SHP77 treated with DMSO at 0.1 percent for 48 hours (cell line): ENCODE data around the gene ZNF506.
"Not testable (repeated sequence)": the region's sequence is repeated elsewhere in the genome, so short reads cannot be mapped to it uniquely, and the experiment has no call there.

Experiments
- DNase-seq: peaks from one replicate; lab custom pipeline; 2025; lab: John Stamatoyannopoulos, UW

The ZNF506 gene

DNA sequence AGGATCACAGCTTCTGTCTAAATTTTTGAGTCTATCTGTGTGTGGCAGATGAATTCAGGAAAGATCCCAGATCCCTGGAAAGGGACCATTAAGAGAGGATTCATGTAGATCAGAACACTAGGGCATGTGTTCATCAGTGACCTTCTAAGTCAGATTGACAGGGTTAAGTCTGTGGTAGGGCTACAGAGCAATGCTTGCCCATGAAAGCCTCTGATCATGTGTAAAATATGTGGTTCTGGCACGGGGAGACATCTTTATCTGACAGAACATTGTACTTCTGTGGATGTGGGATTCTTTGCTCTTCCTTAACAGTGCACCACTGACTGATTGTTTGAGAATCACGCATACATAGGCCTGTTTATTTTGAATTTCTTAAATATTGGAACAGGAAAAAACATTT lies 42.9 kb downstream of the ZNF506 start:
- DNase-seq = no peak

DNA sequence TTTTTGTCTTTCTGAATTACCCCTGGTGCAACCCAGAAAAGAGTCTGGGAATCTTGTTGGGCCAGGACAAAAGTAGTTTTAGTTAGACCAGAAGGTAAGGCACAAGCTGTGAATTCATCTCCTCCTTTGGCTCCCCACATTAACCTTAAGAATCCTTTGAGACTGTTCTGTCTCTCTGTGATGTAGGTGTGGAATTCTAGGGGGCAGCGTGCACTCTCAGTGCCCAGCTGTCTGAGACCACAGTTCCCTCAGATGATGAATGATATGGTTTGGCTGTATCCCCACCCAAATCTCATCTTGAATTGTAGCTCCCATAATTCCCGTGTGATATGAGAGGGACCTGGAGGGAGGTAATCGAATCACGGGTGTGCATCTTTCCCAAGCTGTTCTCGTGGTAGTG lies 43.9 kb downstream of the ZNF506 start:
- DNase-seq = no peak

DNA sequence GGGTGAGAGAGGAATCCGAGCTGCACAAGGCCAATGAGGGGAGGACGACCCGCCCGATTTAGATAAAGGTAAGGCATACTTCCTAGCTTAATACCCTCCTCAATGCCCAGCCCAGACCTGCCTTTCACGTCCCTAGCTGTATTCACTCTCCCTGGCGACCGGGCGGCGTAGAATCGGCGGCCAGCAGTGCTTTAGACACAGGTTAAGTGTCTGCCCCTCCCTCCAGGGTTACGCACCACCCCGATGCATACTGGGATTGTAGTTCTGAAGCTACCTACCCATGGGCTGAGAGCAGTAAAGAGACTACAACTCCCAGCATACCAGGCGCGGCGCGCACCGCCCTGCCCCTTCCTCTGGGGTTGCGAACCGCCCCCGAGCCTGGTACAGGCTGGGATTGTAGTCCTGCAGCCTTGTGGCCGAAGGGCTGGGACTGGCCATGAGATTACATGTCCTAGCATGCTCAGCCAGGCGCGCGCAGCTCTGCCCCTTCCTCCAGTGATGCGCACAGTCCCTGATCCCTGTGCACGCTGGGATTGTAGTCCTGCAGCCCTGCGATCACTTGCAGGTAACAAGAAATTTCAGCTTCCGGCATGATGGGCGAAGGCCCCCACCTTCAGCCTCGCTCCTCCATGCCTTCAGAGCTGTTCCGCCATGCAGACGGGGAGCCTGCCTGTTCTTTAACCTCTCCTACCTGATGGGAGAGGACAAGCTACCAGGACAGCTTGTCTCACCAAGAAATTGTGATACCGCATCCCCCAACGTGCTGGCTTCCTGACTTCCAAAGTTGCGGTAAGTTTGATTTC lies 45.1 kb downstream of the ZNF506 start:
- DNase-seq = peak; percentile 97

DNA sequence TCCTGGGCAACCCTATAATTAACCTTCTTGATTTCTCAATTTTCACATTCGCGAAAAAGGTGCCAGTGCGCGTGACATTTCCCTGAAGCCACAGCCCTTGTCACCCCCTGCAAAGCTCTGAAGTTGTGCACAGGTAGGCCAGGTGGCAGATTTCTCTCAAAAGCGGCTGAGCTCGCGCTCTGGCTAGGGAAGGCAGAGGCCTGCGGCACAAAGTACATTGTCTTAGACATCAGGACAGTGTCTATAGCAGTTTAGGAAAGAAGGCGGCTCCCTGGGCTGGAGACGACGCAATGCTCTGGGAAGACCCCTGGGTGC lies 45.7 kb downstream of the ZNF506 start:
- no peak for DNase-seq

DNA sequence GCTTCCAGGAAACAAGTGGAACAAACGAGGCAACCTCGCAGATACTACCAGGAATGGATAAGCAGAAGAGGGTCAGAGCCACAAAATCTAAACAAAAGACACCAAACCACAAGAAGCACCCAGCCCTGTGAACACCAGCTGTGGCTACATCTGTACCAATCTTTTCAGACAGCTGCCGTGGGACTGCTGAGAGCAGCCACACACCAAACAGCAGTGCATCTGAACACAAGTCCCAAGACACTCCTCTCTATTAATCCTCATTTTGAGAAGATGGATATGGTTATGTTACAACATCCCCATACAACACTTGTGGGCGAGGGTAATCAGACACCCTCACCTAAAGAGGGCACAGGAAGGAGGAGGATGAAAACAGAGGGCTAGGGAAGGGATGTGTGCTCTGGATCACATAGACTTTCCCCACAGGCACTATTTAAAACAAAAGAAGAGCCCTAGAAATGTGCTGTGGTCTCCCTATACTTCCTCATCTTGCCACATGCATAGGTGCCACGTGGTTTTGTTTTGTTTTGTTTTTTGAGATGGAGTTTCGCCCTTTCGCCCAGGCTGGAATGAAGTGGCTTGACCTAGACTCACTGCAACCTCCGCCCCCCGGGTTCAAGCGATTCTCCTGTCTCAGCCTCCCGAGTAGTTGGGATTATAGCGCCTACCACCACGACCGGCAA lies 47.1 kb downstream of the ZNF506 start:
- DNase-seq = no peak

DNA sequence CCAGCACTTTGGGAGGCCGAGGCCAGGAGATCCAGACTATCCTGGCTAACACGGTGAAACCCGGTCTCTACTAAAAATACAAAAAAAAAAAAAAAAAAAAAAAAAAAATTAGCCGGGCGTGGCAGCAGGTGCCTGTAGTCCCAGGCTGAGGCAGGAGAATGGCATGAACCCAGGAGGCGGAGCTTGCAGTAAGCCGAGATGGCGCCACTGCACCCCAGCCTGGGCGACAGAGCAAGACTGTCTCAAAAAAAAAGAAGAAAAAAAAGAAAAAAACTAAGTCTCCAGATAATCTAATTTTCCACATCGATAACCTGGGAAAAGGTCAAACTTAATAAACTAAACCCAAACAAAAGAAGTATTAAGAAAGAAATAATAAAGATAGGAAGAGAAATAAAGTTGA lies 49.6 kb downstream of the ZNF506 start:
- DNase-seq = not testable (repeated sequence)

DNA sequence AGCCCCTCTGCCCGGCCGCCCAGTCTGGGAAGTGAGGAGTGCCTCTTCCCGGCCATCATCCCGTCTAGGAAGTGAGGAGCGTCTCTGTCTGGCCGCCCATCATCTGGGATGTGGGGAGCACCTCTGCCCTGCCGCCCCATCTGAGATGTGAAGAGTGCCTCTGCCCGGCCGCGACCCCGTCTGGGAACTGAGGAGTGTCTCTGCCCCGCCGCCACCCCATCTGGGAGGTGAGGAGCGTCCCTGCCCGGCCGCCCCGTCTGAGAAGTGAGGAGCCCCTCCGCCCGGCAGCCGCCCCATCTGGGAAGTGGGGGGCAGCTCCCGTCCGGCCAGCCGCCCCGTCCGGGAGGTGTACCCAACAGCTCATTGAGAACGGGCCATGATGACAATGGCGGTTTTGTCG lies 51.6 kb downstream of the ZNF506 start:
- DNase-seq = not testable (repeated sequence)

DNA sequence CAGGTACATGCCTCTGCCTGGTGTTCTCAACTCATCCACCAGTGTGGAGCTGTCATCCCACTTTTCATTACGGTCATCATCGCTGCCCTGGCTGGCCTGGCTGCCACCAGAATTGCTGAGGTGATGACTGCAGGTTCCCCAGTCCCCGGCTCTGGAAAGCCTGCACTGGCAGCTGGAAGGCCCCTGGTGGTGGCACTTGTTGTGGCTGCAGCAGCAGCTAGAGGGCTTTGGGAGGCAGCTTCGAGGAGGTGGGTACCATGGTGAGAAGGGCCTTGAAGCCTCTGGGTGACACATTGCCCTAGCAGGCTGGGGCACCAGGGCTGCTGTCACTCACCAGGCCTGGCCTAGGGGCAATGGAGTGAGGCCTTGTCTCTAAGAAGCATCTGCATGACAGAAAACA lies 63.4 kb downstream of the ZNF506 start:
- DNase-seq = no peak

DNA sequence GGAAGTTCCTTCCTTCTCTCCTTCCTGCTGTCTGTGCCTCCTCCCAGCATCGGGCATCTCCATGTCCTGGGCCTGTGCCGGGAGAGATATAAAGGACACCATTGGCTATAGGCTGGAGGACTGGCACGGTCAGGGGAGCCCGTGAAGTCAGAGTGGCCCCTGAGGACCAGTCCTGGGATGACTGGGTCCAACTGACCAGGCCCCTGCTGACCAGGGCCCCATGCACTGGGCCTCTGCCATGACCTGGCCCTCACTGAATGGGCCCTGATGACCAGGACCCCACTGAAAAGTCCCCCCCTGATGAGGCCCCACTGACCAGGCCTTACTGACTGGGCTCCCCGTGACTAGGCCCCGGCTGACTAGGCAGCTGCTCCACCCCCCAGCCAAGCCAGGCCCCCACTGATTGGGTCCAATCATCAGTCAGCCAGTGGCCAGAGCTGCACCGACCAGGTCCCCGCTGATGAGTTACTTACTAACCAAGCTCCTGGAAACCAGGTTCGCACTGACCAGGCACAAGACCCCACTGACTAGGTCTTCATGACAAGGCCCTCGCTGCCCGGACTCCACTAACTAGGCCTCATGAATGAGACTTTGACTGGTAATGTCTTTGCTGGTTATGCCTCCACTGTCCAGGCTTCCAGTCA lies 68.7 kb downstream of the ZNF506 start:
- DNase-seq = no peak

DNA sequence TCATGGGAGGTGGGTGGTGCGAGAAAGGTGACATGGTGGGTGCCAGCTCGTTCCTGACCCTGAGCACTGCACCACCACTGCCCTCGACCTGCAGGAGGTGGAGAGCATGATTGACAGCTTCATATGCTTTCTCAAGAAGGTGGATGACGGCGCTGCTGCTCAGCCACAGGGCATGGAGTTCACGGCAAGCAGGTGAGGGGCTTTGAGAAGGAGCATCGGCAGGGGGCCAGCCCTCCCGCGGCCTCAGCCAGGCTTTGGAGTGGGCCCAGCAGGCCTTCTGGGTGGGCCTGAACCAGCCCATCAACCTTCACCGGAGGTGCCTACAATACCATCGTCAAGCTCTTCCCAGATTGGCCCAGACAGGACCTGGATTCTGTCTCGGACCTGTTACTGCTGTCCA lies 69.7 kb downstream of the ZNF506 start:
- DNase-seq = no peak

DNA sequence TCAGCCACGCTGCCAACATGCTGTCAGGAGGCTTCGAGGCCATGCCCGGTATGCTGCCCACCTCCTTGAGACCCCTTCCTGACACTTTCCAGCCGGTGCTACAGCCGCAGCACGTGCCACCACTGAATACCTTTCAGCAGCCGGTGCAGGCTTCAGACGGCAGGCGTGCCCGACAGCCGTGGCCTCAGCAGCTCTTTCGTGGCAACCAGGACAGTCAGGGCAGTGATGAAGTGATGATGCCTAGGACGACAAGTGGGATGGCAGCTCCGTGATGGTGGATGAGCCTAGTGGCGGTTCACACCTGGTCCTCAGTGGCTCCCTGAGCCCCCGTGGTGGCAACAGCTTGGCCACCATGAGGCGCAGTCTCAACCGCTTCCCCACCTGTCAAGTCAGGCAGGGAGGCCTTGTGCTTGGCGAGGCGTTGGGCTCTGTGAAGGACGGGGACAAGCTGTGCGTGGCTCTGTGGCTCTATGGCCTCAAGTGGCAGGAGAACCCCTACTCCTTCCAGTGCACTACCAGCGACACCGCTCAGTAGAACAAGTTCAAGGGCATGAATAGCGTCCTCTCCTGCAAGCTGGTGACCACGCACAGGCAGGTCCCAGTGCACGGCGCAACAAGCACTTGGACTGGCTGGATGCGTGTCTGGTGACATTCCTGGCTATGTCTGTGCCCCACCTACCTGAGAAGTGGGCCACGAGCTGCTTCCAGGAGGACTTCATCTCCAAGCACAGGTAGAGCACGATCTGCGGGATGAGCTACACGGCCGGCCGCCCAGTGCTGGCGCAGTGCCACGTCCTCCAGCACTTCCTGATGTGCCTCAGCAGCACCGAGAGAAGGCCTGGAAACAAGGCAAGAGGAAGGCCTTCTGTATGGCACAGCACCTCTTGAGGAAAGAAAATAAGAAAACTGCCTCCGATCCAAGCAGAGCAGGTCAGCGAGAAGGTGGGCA lies 70.4 kb downstream of the ZNF506 start:
- no peak for DNase-seq

DNA sequence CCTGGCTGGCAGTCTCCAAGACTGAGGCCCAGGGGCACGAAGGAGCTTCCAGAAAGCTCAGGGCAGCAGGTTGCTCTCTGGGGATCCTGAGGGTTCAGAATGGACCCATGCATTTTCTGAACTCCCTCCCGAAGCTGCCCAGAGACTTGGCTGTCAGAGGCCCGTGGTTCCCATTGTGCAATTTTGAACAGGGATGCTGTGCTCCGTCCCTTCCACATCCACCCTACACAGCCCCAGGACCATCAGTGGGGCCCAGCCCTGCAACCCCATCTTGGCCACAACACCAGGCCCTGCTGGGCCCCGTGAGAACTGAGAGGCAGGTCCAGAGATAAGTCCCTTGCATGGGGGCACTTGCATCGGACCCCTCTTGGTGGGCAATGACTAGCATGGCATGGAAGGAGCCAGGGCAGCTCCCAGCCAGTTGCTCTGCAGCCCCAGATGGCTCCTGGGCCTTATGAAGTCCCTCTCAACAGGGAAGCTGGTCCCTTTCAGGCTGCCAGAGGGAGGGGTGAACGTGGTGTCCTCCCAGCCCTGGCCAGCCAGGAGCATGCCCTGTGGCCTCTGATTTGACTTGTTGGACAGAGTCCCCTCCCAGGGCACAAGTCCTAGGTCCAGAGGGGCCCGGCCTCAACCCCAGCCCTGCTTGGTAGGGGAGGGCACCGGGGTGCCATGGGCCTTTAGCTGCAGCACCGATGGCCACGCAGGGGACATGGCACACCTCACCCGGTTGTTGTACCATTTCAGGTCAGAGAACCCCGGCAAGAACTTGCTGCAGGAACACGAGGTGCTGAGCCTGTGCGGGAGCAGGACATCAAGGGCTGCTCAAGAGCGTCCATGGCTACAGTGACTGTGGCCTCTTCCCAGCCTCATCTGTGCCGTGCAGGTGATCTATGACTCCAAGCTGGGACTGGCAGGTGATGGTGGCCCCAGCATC lies 71.4 kb downstream of the ZNF506 start:
- DNase-seq = no peak

DNA sequence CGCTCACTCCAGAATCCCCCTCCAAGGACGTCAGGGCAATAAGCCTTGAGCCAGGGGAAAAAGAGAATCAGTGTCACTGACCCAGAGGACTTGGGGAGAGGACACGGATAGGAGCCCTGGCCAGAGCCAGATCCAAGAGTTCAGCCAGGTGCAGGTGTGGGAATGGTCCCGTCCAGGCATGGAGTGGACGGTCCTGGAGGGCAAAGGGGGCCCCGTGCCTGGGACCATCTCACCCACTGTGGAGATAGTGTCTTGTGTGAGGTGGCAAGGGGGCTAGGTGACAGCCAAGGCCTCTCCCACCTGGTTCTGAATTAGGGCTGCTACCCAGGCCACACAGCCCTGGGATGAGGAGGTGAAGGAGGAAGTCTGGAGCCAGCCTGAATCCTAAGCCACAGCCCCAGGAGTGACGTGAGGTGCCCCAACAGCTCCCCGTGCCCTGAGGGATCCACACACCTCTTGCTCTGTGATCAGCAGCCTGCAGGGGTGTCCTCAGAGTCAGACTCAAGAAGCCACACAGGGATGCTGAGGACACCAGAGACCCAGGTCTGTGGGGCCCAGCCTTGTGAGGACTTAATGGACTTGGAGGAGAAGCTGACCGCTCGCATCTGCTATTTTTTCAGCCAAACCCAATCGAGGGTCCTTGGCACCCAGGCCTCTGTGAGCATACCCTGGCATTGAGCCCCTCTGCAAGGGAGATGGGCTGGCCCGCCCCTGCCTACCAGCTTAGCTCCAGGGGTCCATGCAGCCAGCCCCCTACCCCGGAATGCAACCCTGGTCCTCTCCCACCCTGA lies 72.2 kb downstream of the ZNF506 start:
- DNase-seq = no peak

DNA sequence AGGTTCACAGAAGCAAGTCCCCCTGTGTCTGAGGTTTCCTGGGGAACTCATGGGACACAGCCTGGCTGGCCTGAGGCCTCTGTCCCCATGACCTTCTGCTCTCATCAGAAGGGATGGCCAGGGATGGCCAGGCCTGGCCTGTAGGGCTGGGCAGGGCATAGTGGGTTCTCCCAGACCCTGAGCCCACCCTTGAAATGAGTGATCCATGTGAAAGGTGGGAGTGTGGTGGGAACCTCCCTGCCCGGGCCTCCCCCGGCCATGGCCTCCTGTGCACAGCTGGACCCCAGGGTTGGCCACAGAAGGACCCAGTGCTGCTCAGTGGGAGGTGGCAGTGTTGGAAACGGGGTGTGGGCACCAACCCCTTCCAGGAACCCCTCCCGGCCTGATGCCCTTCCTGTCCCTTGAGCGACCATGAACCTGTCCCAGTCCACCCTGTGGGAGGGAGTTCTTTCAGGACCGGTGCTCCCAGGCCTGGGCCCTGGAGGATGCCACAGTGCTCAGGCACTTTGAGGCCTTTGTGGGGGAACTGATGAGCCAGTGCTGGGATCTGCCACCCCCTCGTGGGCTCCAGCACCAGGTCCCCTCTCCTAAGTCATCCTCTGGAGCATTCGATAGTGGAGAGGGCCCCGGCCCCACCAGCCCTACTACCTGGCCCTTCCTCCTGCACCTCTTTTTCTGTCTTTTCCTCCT lies 73.2 kb downstream of the ZNF506 start:
- DNase-seq = no peak

DNA sequence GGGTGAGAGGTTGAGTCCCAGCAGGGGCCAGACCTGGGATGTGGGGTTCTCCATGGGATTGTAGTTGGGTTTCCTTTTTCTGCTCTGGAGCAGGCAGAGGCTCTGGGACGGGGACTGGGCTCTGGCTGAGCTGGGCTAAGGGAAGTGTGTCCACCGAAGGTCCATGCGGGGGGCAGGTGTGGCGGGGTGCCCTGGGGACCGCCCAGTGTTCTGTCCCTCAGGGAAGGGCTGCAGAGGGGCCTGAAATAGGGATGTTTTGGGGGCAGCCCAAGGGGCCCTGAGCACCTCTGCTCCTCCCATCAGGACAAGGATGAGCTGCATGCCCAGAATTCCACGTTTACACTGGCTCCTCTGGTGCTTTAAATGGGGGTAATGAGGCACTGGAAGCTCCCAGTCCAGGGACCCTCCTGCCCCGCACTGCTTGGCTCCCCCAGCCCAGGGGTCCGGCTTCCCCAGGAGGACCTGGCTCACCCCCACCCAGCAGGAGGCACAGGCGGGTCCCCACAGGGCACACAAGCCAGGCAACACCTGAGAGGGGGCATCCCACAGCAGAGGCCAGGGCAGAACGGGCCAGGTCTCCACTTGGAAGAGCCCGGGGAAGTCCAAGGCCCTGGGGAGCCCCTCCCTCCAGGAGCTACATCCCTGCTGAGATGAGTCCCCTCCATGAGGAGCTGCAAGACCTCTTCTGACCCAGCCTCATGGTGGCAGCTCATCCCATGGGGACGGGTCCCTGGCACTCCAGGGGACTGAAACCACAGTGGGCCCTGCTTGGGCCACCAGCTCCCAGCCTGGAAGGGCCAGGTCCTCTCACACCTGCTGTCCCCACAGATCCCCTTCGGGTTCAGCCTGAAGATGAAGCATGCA lies 74.0 kb downstream of the ZNF506 start:
- DNase-seq = no peak

DNA sequence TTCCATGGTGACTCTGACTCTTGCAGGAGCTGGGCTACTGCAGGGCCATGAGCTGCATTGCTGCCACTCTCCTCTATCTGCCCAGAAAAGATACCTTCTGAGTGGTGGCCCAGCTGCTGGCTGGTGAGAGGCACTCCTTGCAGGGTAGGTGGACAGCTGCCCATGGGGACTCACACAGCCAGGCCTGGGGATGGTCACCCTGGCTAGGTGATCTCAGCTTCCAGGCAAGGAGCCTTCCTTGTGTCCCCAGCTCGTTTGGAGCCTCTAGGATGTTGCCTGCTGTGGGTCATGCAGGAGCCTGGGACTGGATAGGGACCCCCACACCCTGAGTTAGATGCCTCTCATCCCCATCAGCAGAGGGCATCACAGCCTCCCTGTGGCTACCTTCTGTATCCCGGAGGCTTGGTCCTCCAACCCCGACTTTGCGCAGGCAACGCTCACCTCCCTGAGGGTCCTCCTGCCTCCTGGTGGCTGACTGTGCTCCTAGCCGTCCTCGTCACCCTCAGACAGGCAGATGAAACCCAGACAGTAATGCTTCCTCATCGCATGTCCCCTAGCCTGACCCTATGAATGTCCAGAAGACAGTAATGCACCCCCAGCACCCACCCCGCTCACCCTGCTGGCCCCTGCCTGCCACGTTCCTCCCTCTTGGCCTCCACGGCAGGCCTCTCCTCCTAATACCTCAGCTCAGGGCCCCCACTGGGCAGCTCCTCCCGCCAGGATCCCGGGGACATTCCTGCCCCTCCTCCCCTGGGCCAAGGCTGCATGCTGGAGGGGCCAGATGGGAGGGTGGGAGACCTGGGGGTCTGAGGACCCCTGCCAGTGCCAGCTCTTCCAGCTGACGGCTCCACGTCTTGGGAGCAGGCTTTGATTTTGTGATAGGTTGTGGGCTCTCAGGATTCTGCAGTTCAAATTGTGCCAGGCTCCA lies 75.0 kb downstream of the ZNF506 start:
- no peak for DNase-seq

DNA sequence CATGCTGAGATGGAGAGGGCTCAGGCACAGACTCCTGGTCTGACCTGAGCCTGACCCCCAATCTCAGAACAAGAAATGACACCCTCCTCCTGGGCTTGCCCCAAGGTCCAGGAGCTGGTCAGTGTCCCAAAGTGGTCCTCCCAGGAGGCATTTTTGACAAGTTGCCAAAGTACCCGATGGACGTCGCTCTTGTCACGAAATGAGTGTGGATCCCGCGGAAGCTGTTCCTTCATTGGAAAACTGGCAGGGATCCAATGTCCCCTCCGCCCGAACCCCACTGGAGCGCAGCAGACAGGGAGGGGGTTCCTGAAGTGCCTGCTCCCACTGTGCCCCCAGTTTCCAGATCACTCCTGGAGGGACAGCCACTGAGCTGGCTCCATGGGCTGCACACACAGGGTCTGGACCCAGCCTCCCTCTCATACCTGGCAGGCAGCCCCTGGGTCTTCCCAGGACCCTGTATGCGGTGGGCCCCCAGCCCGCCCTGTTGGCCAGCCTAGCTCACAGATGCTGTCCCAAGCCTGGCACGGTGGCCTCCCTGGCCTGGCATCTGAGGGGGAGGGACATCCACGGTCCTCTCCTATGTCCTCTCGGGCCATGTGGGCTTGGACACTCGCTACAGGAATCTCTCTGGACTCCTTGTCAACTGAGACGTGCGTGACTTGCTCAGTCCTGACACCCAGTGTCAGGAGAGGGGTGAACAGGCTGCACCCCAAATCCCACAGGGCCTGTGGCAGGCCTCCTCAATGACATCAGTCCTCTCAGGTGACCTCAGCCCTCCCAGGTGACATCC lies 75.9 kb downstream of the ZNF506 start:
- DNase-seq = no peak
